BJ (cell line): ENCODE results near the gene DNAJC4. TPM values are rescaled to one million over a fixed set of nuclear protein-coding genes. Genes with fewer than 3 reads are reported as not detected.

Experiments
- CTCF ChIA-PET: fragments of 350-600 bp; formaldehyde crosslinking; extraction: SDS; loops from one replicate; lab custom pipeline; 2021; ENCODE audit warnings: antibody characterized with exemption, inconsistent platforms; lab: Yijun Ruan, JAX
- POLR2A ChIA-PET: fragments of 300-600 bp; sonication (Branson Sonifier 250); formaldehyde crosslinking; extraction: SDS; loops from one replicate; lab custom pipeline; 2021; ENCODE audit warnings: antibody characterized with exemption; lab: Charles Lee
- DNase-seq: peaks from one replicate; pipeline ENCODE4 v3.0.0-alpha.2; 2011; ENCODE audit warnings: low read depth
- H3K27me3 ChIP-seq: 2 replicates; pipeline ENCODE4 v1.6.0; 2011; ENCODE audit warnings: low read length; ENCODE audit not compliant: control insufficient read depth, insufficient read depth
- H3K36me3 ChIP-seq: 2 replicates; pipeline ENCODE4 v1.5.1; 2011; ENCODE audit warnings: low read length; ENCODE audit not compliant: control insufficient read depth, insufficient read depth
- H3K4me3 ChIP-seq: 2 replicates; pipeline ENCODE4 v1.5.1; 2011; ENCODE audit warnings: low read depth, mild to moderate bottlenecking, control low read depth, low read length
- polyA plus RNA-seq: library from polyadenylated mRNA; depleted of rRNA; stranded (reverse); fragments of >200 nt; gene quantifications from 2 replicates; pipeline ENCODE4 v1.2.3, GENCODE V29; 2011
- TF ChIP-seq, protein P1 (sequence below): IDR thresholded peaks from 2 replicates; pipeline ENCODE4 v1.5.1; 2011; ENCODE audit warnings: low read depth, mild to moderate bottlenecking, control low read depth, inconsistent platforms, low read length, moderate library complexity; ENCODE audit not compliant: insufficient read depth

Gene DNAJC4
- polyA plus RNA-seq, 1 experiment = 42.1 TPM

DNA sequence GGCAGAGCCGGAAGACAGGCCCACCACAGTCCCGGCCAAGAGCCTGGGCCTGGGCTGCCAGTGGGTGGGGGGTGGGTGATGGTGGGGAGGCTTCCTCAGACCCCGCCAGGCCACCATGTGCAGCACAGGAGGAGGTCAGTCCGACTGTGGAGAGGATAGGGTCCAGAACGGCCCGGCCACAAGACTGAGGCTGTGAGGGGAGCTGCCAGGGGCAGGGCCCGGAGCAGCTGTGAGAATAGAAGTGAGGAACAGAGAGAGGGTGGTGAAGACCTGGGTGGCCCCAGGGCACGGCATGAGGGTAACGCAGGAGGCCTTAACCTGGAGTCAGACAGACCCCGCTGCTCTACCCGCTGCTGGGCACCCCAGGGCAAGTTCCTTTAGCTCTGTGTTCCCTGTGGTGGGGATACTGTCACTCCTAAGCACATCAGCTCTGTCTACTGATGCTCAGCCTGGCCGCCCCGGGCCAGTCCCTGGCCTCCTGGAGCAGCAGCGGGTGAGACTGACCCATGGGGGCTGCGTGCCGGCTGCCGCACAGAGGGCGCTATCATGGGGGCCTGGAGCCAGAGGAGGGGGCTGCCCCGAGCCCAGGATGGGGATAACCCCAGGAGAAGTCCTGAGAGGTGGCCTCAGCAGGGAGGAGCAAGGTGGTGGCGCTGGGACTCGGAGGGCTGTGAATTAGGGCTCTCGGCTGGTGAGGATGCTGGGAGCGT, 22.1 kb upstream of the DNAJC4 start:
- no peaks in the 10 kb centered on the region for H3K27me3 ChIP-seq
- DNase-seq = no peak
- ChIA-PET POLR2A (interaction anchor here (0.5 kb wide), 1 partner anchor 164 kb away, joined by 3 read pairs; no protein-coding TSS in a partner anchor), CTCF (interaction anchor here (0.6 to 16.6 kb wide), 10 partner anchors 8 to 206 kb away, joined by 3 to 229 read pairs (median 4); partner anchors contain the start of genes CATSPERZ, ESRRA, FKBP2 and PLCB3)
- H3K4me3 ChIP-seq = no peak overlapping the region
- TF ChIP-seq, protein P1, sequence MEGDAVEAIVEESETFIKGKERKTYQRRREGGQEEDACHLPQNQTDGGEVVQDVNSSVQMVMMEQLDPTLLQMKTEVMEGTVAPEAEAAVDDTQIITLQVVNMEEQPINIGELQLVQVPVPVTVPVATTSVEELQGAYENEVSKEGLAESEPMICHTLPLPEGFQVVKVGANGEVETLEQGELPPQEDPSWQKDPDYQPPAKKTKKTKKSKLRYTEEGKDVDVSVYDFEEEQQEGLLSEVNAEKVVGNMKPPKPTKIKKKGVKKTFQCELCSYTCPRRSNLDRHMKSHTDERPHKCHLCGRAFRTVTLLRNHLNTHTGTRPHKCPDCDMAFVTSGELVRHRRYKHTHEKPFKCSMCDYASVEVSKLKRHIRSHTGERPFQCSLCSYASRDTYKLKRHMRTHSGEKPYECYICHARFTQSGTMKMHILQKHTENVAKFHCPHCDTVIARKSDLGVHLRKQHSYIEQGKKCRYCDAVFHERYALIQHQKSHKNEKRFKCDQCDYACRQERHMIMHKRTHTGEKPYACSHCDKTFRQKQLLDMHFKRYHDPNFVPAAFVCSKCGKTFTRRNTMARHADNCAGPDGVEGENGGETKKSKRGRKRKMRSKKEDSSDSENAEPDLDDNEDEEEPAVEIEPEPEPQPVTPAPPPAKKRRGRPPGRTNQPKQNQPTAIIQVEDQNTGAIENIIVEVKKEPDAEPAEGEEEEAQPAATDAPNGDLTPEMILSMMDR = no peak
- peaks cover 19% of the 10 kb centered on the region for H3K36me3 ChIP-seq

DNA sequence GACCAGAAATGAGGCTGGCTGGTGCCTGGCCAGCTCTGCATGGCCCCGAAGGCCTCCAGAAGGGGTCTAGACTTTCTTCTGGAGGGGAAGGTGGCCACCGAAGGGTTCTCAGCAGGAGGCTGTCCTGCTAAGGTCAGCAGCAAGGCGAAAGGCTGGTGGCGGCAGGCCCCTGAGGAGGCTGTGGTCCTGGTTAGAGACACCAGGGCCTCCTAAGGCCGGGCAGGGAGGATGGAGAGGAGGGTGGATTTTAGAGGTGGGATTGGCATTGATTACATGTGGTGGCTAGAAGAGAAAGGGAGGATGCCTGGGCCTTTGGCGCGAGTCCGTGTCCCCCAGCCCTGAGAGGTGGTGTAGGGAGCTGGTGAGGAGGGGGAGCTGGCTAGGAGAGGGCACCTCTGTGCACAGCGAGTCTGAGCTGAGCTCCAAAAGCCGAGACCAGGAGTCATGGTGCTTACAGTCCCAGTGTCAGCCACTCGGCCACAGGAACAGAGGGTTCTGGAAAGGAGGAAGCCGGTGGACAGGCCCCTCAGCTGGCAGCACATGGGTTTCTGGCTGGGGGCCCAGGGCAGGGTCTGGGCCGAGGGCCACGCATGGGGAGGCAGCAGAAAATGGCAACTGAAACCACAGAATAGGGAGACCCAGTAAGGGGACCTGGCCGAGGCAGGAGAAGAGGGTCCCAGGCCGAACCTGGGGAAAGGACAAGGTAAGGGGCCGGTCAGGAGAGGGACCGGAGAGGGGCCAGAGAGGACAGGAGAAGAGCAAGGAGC, 21.4 kb upstream of the DNAJC4 start:
- ChIA-PET CTCF (interaction anchor here (0.7 to 16.6 kb wide), 6 partner anchors 17 to 94 kb away, joined by 3 to 229 read pairs (median 4); partner anchors contain the start of genes CATSPERZ, ESRRA, FKBP2 and NUDT22), POLR2A (no interaction called here)
- TF ChIP-seq, protein P1 = no peak
- no peak for DNase-seq
- peaks cover 14% of the 10 kb centered on the region for H3K36me3 ChIP-seq
- no peak overlapping the region for H3K4me3 ChIP-seq
- no peaks in the 10 kb centered on the region for H3K27me3 ChIP-seq

DNA sequence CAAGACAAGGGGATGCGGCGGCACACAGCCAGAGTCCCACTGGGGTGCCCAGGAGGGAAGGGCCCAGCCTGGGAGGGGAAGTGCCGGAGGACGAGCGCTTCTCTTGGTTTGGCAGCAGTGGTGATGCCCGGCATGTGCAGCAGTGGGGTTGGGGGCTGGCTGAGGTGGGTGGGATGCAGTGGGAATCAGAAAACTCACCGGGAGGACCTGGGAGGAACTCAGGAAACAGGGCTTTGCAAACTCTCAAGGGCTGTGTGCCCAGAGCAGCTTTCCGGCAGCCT, 20.8 kb upstream of the DNAJC4 start:
- TF ChIP-seq, protein P1 = no peak
- ChIA-PET POLR2A (no interaction called here), CTCF (interaction anchor here (1.0 to 16.6 kb wide), 4 partner anchors 17 to 93 kb away, joined by 3 to 229 read pairs (median 25); partner anchors contain the start of genes CATSPERZ, ESRRA, NUDT22 and PLCB3)
- Histone ChIP-seq H3K36me3 (peaks cover 10% of the 10 kb centered on the region), H3K4me3 (no peak overlapping the region), H3K27me3 (no peaks in the 10 kb centered on the region)
- DNase-seq = no peak

DNA sequence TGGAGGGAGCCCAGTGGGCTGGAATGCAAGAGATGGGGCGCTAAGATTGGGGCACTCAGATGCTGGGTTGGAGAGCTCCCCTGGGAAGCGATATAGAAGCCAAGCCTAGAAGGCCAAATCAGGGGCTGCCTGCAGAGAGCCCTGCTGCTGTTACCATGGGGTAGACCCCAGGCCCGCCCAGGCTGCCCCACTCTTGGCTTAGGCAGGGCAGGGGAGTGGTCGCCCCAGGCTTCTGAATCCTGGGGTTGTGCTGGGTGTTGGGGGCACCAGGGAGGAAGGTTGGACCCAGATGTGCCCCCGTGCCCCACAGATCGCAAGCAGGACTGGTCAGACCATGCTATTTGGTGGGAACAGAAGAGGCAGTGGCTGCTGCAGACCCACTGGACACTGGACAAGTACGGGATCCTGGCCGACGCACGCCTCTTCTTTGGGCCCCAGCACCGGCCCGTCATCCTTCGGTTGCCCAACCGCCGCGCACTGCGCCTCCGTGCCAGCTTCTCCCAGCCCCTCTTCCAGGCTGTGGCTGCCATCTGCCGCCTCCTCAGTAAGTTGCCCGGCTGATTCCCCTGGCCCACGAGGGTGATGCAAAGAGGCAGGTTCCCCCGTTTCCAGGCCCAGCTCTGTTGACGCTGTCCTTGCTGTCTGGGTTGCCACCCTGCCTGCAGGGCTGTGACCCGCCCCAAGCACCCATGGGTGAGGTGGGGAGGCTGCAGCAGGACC, 19.9 kb upstream of the DNAJC4 start:
- TF ChIP-seq, protein P1 = no peak
- CTCF ChIA-PET = interaction anchor here (1.0 to 16.6 kb wide), 3 partner anchors 16 to 92 kb away, joined by 3 to 229 read pairs (median 4); partner anchors contain the start of genes CATSPERZ, ESRRA, NUDT22 and TRPT1
- Histone ChIP-seq H3K27me3 (no peaks in the 10 kb centered on the region), H3K36me3 (peaks cover 8% of the 10 kb centered on the region), H3K4me3 (no peak overlapping the region)
- POLR2A ChIA-PET = no interaction called here
- DNase-seq = no peak
